Activated T-cell treated with anti-CD3 and anti-CD28 coated beads for 4 hours (primary cell): Measurements from ENCODE around the gene PLA2G6.
"Not testable (repeated sequence)": the region's sequence is repeated elsewhere in the genome, so short reads cannot be mapped to it uniquely, and the experiment has no call there.

ENCODE experiments used
- DNase-seq: peaks from one replicate; pipeline ENCODE4 v3.0.0-alpha.2; 2020

The PLA2G6 gene

DNA sequence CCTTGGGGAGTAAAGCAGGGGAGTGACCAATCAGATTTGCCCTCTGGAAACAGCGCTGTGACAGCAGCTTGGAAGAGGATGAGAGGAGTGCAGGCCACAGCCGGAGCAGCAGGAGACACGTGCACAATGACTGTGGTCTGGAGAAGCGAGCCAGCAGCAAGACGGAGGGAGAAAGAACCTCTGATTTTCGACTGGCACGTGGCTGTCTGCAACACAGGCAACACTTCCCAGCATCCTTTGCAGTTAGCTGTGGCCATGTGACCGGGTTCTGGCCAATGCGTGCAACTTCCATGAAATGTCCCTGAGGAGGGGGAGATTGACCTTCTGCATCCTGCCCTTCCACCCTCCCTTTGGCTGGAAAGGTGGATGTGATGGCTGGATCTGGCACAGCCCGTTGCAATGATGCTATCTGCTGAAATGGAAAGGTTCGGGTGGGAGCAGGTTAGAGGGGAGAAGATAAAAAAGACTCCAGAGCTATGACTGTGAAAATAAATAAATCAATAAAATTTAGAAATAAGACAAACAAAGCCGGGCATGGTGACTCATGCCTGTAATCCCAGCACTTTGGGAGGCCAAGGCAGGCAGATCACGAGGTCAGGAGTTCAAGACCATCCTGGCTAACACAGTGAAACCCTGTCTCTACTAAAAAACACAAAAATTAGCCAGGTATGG, 15.6 kb downstream of the PLA2G6 start:
- DNase-seq: no peak

DNA sequence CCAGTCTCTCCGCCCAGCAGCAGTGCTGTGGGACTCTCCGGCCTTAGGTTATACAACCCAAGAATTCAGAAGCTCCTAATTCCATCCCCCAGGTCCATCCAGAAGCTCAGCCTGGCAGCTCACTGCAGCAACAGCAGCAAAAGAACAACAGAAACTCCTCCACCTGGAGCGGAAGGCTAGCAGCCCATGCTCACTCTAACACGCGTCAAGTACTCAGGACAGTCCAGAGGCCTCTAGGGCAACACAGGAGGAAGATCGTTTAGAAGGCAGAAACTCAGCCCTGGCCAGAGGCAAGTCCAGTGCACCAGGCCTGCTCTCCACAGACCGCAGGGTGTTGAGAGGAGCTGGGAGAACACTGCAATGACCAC, 17.1 kb downstream of the PLA2G6 start:
- DNase-seq: no peak

DNA sequence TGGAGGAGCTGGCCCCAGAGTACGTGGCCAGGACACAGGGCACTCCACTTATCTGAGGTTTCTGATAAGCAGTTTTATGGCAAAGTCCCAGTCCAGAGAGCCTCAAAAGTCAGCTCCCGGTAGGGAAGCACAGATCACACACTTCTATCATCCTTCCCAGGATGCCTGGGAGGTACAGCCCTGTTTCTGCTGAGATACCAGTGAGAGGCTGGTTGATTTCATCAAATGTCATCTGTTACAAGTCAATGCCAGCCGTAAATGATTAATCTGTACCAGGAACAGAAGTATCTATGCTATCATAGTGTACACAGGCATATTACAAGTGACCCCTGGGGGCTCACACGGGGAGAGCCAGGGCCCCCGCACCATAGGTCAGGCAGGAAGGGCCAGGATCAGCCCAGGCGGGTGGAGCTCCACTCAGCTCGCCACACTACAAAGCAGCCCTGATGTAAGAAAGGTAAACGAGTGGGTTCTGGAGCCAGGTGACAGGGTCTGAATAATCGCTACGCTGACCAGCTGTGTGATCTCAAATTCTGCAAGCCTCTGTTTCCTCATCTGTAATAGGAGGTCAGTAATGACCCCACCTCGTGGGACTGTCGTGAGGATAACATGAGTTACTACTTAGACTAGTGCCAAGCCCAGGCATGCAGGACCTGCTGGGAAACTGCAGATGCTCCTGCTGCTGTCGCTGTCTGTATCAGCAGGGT, 17.6 kb downstream of the PLA2G6 start:
- DNase-seq: no peak

GRCh38 chr22:38162881-38163843, 18.5 kb downstream of the PLA2G6 start:
- DNase-seq: no peak

GRCh38 chr22:38155703-38156102, 25.9 kb downstream of the PLA2G6 start:
- no peak for DNase-seq

DNA sequence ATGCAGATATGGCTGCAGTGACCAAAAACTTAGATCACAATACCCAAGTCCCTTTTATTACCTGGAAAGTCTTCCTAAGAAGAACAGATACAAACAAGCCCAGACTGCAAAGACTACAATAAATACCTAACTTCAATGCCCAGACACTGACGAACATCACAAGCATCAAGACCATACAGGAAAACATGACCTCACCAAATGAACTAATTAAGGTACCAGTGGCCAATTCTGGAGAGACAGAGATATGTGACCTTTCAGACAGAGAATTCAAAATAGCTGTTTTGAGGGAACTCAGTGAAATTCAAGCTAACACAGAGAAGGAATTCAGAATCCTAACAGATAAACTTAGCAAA, 27.1 kb downstream of the PLA2G6 start:
- not testable (repeated sequence) for DNase-seq

GRCh38 chr22:38153821-38154562, 27.6 kb downstream of the PLA2G6 start:
- no peak for DNase-seq

DNA sequence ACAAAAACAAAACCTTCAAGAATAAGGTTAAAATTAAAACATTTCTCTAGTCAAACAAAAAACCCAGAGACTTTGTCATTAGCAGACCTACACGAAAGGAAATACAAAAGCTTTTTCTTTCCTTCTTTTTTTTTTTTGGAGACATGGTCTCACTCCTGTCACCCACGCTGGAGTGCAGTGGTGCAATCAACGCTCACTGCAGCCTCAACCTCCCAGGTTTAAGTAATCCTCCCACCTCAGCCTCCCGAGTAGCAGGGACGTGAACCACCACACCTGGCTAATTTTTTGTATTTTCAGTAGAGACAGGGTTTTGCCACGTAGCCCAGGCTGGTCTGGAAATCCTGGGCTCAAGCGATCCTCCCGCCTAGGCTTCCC, 30.5 kb downstream of the PLA2G6 start:
- DNase-seq: no peak

DNA sequence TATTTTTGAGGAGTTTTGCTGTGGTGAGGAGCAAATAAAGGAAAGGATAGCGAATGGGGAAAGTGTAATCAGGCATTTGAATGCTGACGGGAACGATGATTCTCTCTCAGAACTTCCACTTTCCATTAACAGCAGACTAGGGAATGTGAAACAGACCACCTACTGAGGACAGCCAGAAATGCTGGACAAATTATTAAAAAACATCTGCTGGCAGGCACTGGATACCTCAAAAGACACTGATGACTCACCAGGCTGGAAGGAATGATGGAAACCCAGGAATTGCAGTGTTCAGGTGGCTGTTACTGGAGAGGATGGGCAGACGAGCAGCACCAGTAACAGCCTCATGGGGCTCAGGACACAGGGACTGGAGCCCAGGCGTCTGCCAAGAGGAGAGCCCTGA, 33.4 kb downstream of the PLA2G6 start:
- no peak for DNase-seq

GRCh38 chr22:38146166-38146565, 35.5 kb downstream of the PLA2G6 start:
- DNase-seq: not testable (repeated sequence)

DNA sequence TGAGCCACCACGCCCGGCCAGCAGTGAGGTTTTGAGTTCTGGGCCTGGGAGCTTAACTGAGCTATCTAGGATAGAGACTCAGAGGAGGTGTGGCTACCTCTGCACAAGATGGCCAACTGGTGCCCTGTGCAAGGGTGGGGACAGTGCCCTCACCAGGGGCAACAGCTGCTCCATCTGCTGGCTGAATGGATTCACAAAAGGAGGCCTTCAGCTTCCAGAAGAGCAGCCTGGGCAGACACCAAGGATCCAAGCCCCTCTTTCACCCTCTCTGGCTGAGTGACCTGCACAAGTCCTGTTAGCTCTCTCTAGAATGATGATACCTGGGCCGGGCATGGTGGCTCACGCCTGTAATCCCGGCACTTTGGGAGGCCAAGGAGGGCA, 37.6 kb downstream of the PLA2G6 start:
- no peak for DNase-seq

- no peak for DNase-seq
Observed at GRCh38 chr22:38142606-38143005, 39.0 kb downstream of the PLA2G6 start.

GRCh38 chr22:38141217-38141973, 40.2 kb downstream of the PLA2G6 start:
- no peak for DNase-seq

DNA sequence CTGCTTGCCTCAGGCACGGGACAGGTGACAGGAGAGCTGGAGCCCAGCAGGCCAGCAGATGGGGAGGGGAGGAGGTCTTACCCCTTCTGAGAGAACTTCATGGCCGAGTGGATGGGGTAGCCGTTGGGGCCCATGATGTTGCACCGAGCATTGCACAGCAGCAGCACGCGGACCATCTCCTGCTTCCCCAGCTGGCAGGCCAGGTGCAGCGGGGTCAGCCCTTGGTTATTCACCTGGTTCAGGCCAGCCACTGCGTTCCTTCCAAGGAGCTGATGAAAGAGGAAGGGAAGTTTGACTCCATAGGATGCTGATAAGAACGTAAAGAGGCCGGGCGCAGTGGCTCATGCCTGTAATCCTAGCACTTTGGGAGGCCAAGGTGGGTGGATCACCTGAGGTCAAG, 41.7 kb downstream of the PLA2G6 start:
- no peak for DNase-seq

GRCh38 chr22:38138961-38139360, 42.7 kb downstream of the PLA2G6 start:
- no peak for DNase-seq

DNA sequence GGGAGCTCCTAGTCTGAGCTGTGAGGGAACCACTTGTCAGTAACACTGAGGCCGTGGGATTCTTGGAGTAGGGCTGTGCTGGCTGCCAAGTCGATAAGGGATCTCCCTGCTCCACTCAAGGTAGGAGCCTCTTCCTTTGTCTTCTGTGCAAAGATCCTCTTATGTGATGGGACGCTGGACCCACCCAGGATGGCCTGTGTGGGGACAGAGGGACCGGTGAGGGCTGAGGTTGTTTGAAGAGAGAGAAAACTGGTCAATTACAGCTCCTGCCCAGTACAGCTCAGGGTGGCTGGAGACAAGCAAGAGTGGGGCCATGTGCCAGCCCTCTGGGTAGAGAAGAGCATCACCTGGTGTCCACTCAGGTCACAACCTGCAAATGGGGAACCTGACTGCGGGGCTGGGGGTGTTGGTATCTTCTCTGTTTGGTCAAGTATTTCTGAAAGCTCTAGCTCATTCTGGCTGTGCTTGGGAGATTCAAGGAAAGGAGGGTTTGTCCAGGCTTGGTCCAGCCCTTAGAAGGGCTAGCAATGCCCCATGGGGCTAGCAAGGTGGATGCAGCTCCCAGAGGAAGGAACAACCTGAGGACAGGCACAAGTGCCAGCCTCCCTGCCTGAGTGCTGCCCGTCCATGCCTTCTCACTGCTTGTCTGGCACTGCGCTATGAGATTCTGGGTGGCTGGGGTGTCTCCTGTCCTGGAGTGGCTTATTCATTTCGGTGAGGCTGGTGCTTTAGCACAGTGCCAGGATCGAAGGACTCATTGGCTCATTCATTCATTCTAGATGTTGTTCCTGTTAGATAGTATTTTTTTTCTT, 43.5 kb downstream of the PLA2G6 start:
- DNase-seq: no peak

GRCh38 chr22:38136607-38137006, 45.0 kb downstream of the PLA2G6 start:
- DNase-seq: no peak

DNA sequence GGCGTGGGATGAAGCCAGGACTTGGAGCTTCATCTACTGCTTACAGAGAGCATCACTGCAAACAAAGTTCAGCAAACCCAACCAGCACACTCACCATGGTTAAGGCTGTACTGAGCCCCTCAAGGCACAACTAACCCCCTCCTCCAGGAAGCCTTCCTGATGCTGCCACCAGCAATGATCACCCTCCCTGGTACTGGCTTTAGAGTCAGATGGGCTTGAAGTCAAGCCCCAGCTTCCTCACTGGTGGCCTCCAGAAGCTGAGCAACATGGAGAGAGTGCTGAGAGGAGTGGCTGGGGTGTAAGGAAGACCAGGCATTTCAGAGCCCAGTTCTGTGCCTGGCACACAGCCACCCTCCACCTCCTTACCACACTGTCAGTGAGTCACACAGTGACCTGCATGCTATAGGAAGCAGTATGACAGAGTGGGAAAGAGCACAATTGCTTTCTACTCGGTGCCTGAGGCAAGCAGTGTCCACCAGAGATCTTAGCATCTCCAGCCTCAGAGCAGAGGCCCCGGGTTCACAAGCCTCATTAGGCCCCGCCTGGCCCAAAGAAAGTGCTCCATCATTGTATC, 46.4 kb downstream of the PLA2G6 start:
- DNase-seq: no peak

DNA sequence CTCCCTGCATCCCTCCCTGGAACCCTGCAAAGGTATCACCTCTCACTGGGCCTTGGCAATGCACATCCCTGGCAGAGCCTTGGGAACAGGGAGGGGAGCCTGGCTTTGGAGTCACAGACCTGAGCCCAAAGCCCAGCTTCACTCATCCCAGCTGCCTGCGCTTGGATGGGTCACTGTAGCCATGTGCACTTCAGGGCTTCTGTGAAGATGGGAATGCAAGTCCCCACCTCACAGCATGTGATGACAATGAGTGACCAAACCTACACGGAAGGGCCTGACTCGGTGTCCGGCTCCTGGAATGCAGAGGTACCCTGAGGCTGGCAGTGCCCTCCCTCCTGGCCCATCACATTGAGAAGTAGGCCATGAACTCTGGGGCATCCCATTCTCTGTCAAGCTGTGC, 48.3 kb downstream of the PLA2G6 start:
- DNase-seq: no peak

- no peak for DNase-seq
Observed at GRCh38 chr22:38132794-38133193, 48.8 kb downstream of the PLA2G6 start.

DNA sequence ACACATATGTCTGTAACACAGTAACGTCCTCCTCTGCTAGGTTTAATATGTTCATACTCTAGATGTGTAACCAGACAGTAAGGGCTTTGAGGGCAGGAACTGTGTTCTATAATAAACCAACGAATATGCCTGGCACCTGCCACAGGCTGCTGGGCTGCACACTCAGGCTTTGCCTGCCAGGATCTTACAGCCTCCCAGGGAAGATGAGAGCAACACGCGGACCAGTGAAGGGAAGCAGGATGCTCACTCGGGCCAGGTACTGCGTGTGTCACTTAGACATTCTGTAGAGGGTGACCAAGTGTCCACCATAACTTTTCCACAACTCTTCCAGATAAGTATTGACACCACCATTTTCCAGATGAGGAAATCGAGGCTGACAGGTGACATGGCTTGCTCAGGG, 49.5 kb downstream of the PLA2G6 start:
- no peak for DNase-seq
